GM23248 (cell line): Measurements from ENCODE around the gene CLK2.

ENCODE experiments used
- EZH2 ChIP-seq: fragments of 200-600 bp; sonication (generic); IDR thresholded peaks from 2 replicates; pipeline ENCODE4 v1.6.1; 2018; ENCODE audit warnings: antibody characterized with exemption, mild to moderate bottlenecking; ENCODE audit not compliant: insufficient read depth, poor library complexity, severe bottlenecking
- EZH2phosphoT487 ChIP-seq: fragments of 200-600 bp; sonication (generic); IDR thresholded peaks from 2 replicates; pipeline ENCODE4 v1.6.1; 2018; ENCODE audit warnings: antibody characterized with exemption, moderate library complexity, mild to moderate bottlenecking, low read depth; ENCODE audit not compliant: insufficient read depth

DNA sequence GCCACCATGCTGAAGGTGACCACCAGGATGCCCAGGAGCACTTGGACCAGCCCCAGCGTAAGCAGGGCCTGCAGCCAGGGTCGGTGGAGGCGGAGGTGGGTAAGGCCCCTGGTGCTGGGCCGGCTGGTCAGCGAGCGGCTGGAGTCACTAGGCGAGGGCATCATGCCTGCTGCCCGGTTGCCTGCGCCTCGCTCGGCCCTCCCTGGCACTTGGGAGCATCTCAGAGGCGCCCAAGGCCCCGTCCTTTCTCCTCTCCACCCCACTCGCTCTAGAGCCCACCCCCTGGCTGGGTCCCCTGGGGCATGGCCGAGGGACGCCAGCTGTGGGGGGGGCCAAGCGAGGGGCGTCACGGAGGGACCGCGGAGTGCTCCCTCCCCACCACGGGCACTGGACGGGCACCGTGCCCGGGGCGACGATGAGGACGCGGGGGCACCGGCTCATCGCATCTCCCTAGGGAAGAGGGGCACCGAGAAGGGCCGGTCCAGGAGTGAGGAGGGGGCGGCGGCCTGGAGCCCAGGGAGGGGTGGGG lies 18.5 kb downstream of the CLK2 start:
- TF ChIP-seq EZH2phosphoT487 (no peak), EZH2 (no peak)
